SU-DHL-6 (cell line): ENCODE measurements around the gene EP300.

ENCODE experiments used
- H2AFZ ChIP-seq: fragments of 200-600 bp; sonication (generic); 2 replicates; pipeline ENCODE4 v1.6.1; 2014; ENCODE audit warnings: low read depth, mild to moderate bottlenecking, moderate library complexity, mixed read lengths, antibody characterized with exemption, low read length; ENCODE audit not compliant: severe bottlenecking
- H3F3A ChIP-seq: fragments of 200-600 bp; shearing (Covaris generic); 2 replicates; pipeline ENCODE4 v1.6.0; 2016; ENCODE audit warnings: antibody characterized with exemption, mild to moderate bottlenecking; ENCODE audit not compliant: insufficient read depth
- H3K27ac ChIP-seq: fragments of 200-600 bp; sonication (generic); 2 replicates; pipeline ENCODE4 v1.5.1; 2016; ENCODE audit warnings: low read depth, mild to moderate bottlenecking, low read length, moderate library complexity, mixed read lengths
- H3K27me3 ChIP-seq: fragments of 200-600 bp; sonication (generic), shearing (Covaris generic); 2 replicates; pipeline ENCODE4 v1.6.0; 2014; ENCODE audit warnings: mild to moderate bottlenecking, low read length
- H3K36me3 ChIP-seq: fragments of 200-600 bp; sonication (generic); 2 replicates; pipeline ENCODE4 v1.6.1; 2014; ENCODE audit warnings: mild to moderate bottlenecking, low read length, mixed read lengths
- H3K4me2 ChIP-seq: fragments of 300-600, 200-600 bp; shearing (Covaris generic), sonication (generic); 2 replicates; pipeline ENCODE4 v1.6.0; 2014; ENCODE audit warnings: low read length, low read depth, mild to moderate bottlenecking; ENCODE audit not compliant: poor library complexity, severe bottlenecking
- H3K4me3 ChIP-seq: fragments of 200-600 bp; sonication (generic); 2 replicates; pipeline ENCODE4 v1.5.1; 2014; ENCODE audit warnings: antibody characterized with exemption, low read length, mild to moderate bottlenecking, mixed read lengths; ENCODE audit not compliant: insufficient read depth, poor library complexity, severe bottlenecking
- H3K79me2 ChIP-seq: fragments of 200-600 bp; sonication (generic); 2 replicates; pipeline ENCODE4 v1.6.1; 2014; ENCODE audit warnings: mild to moderate bottlenecking, low read length, moderate library complexity; ENCODE audit not compliant: insufficient read depth
- H3K9ac ChIP-seq: fragments of 200-600 bp; sonication (generic); 2 replicates; pipeline ENCODE4 v1.7.0; 2014; ENCODE audit warnings: mild to moderate bottlenecking, low read length
- H3K9me2 ChIP-seq: fragments of 200-600 bp; sonication (generic); replicated peaks from 2 replicates; pipeline ENCODE4 v1.6.1; 2014; ENCODE audit warnings: low read length; ENCODE audit not compliant: insufficient read depth
- H3K9me3 ChIP-seq: fragments of 200-600 bp; sonication (generic); 2 replicates; pipeline ENCODE4 v1.6.1; 2014; ENCODE audit warnings: low read length, mixed read lengths; ENCODE audit not compliant: insufficient read depth
- H4K20me1 ChIP-seq: fragments of 200-600 bp; sonication (generic); 2 replicates; pipeline ENCODE4 v1.6.1; 2014; ENCODE audit warnings: low read depth, mild to moderate bottlenecking, antibody characterized with exemption, low read length, moderate library complexity, mixed read lengths
- EZH2phosphoT487 ChIP-seq: fragments of 200-600 bp; sonication (generic), shearing (Covaris generic); conservative IDR thresholded peaks from 2 replicates; pipeline ENCODE4 v1.6.1; 2018; ENCODE audit warnings: mild to moderate bottlenecking, antibody characterized with exemption, low read length, moderate library complexity, mixed read lengths
- TF ChIP-seq, protein P1 (sequence below): fragments of 200-600 bp; sonication (generic); IDR thresholded peaks from one replicate; pipeline ENCODE4 v1.5.1; 2017; ENCODE audit warnings: antibody characterized with exemption, mild to moderate bottlenecking, low read length, moderate library complexity; ENCODE audit not compliant: insufficient read depth, poor library complexity, severe bottlenecking

The EP300 gene

DNA sequence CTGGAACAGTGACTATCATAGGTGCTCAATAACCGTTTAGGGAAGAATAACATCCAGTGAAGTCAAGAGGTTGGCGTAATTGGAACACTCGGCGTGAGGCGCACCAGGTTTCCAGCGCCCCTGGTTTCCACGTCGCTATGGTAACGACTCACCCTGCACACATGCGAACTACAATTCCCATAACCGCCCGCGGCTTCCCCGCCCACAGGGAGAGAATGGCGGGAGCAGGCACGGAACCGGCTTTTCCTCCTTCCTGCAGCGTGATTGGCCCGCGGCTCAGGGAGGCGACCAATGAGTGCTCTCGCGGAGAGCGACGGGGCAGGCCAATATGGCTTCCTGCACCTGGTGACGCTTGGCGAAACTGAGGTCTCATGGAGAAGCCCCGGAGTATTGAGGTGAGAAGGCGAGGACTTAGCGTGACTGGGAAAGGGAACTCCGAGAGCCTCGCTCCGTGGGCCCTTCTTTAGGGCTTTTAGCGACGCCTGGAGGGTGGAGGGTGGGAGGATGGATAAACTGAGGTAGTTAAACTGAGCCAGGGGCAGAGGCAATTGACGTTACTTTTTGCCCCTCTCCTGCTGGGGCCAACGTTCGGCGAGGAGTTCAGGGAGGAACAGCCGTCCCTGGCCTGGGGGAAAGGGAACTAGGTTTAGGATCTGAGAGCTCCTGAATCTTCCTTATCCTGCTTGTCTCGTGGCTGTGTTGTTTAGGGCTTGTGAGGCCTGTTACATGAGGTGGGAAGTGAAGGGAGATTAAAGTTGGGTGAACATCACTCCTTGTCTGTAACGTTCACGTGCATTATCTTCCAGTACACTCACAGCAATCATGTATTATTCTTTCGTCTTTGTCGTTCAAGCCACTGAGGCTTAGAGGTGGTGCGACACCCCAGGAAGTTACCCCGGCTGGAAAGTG lies 112.9 kb downstream of the EP300 start, which contains the start of gene L3MBTL2:
Gene L3MBTL2, plus strand, starts transcription at position 321 of the 909 bp plus-strand sequence. Its CDS starts 51 bp downstream, at position 372.
- H3K27ac ChIP-seq: peak within 1 kb of the TSS; percentile 91
- H3K79me2 ChIP-seq: peaks cover 25% of the 10 kb centered on the region
- peaks cover 20% of the 10 kb centered on the region for H3F3A ChIP-seq
- H3K9me3 ChIP-seq: no peaks in the 10 kb centered on the region
- H4K20me1 ChIP-seq: no peaks in the 10 kb centered on the region
- H3K9me2 ChIP-seq: no peaks in the 10 kb centered on the region
- H3K9ac ChIP-seq: peak within 1 kb of the TSS; percentile 76
- peak within 1 kb of the TSS; percentile 68 for H3K4me3 ChIP-seq
- H3K4me2 ChIP-seq: peak within 1 kb of the TSS; percentile 77
- H2AFZ ChIP-seq: peak within 1 kb of the TSS; percentile 54
- TF ChIP-seq, protein P1, sequence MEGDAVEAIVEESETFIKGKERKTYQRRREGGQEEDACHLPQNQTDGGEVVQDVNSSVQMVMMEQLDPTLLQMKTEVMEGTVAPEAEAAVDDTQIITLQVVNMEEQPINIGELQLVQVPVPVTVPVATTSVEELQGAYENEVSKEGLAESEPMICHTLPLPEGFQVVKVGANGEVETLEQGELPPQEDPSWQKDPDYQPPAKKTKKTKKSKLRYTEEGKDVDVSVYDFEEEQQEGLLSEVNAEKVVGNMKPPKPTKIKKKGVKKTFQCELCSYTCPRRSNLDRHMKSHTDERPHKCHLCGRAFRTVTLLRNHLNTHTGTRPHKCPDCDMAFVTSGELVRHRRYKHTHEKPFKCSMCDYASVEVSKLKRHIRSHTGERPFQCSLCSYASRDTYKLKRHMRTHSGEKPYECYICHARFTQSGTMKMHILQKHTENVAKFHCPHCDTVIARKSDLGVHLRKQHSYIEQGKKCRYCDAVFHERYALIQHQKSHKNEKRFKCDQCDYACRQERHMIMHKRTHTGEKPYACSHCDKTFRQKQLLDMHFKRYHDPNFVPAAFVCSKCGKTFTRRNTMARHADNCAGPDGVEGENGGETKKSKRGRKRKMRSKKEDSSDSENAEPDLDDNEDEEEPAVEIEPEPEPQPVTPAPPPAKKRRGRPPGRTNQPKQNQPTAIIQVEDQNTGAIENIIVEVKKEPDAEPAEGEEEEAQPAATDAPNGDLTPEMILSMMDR: no peak
- TF ChIP-seq EZH2phosphoT487: no peak
- no peaks in the 10 kb centered on the region for H3K27me3 ChIP-seq
- peaks cover 3% of the 10 kb centered on the region; the same call in 1 of the 2 replicates for H3K36me3 ChIP-seq

DNA sequence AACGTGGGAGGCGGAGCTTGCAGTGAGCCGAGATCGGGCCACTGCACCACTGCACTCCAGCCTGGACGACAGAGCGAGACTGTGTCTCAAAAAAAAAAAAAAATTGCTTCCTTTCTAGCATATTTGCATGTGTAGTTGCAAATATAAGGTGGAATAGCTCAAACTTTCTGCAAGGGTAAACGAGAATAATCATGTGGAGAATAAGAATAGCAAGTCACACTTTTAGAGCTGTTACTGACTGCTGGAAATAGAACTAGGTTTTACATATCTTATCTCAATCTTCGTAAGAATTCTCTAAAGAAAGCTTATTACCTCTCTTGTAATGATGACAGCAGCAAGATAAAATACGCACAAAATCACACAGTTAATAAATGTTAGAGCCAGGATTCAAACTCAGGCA lies 114.3 kb downstream of the EP300 start:
- H3F3A ChIP-seq: peaks cover 20% of the 10 kb centered on the region
- H2AFZ ChIP-seq: no peak overlapping the region
- peak overlapping the region; percentile 77 for H3K4me2 ChIP-seq
- TF ChIP-seq, protein P1: no peak
- no peak for TF ChIP-seq EZH2phosphoT487
- H3K4me3 ChIP-seq: peak overlapping the region; percentile 5
- no peaks in the 10 kb centered on the region for H3K9me2 ChIP-seq
- H3K36me3 ChIP-seq: peaks cover 8% of the 10 kb centered on the region; the same call in 1 of the 2 replicates
- H4K20me1 ChIP-seq: no peaks in the 10 kb centered on the region
- peak overlapping the region; percentile 91 for H3K27ac ChIP-seq
- no peaks in the 10 kb centered on the region for H3K9me3 ChIP-seq
- peak overlapping the region; percentile 20; the same call in 1 of the 2 replicates for H3K9ac ChIP-seq
- H3K27me3 ChIP-seq: no peaks in the 10 kb centered on the region
- H3K79me2 ChIP-seq: peaks cover 25% of the 10 kb centered on the region

DNA sequence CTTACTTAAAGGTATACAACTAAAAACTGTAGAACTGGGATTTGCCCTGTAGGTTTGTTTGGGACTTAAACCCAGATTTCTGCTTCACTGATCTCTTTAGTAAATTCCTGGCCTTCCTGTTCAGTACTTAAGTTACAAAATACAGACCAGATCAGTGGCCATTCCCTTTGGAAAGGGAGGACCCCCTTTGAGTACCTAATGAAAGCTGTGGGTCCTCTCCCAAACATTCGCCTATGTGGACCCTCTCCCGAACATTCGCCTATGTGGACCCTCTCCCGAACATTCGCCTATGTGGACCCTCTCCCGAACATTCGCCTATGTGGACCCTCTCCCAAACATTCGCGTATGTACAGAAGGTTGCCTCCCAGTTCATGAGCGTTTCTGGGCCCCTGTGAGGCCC lies 123.0 kb downstream of the EP300 start:
- H3K9me3 ChIP-seq: no peaks in the 10 kb centered on the region
- H3F3A ChIP-seq: no peaks in the 10 kb centered on the region
- H3K9ac ChIP-seq: no peak overlapping the region
- TF ChIP-seq, protein P1: no peak
- no peak for TF ChIP-seq EZH2phosphoT487
- H2AFZ ChIP-seq: no peak overlapping the region
- no peak overlapping the region for H3K27ac ChIP-seq
- no peaks in the 10 kb centered on the region for H4K20me1 ChIP-seq
- no peak overlapping the region for H3K4me2 ChIP-seq
- H3K79me2 ChIP-seq: no peaks in the 10 kb centered on the region
- H3K36me3 ChIP-seq: peaks cover 11% of the 10 kb centered on the region; the same call in 1 of the 2 replicates
- H3K4me3 ChIP-seq: no peak overlapping the region
- H3K9me2 ChIP-seq: no peaks in the 10 kb centered on the region
- H3K27me3 ChIP-seq: no peaks in the 10 kb centered on the region
